OCI-LY7 (cell line): ENCODE measurements around the gene RHBDL1. TPM values are rescaled to one million over a fixed set of nuclear protein-coding genes. Genes with fewer than 3 reads are reported as not detected.

Experiments used
- BruUV-seq: library from RNA; stranded (reverse); fragments of 400-500 nt; replicated peaks from 2 replicates; lab custom pipeline; 2021; lab: Mats Ljungman, UMichigan
- CTCF ChIA-PET: fragments of 300-600 bp; sonication (Branson Sonifier 250); formaldehyde crosslinking; loops from one replicate; lab custom pipeline; 2022; ENCODE audit warnings: antibody characterized with exemption; ENCODE audit not compliant: unreplicated experiment; lab: Charles Lee
- POLR2A ChIA-PET: fragments of 300-600 bp; sonication (Branson Sonifier 250); formaldehyde crosslinking; loops from one replicate; lab custom pipeline; 2022; ENCODE audit warnings: antibody characterized with exemption; lab: Charles Lee
- DNase-seq: peaks from one replicate; pipeline ENCODE4 v3.0.0-alpha.2; 2015; ENCODE audit warnings: low spot score
- H2AFZ ChIP-seq: fragments of 200-600 bp; sonication (generic), shearing (Covaris generic); 2 replicates; pipeline ENCODE4 v1.6.1; 2014; ENCODE audit warnings: mild to moderate bottlenecking, antibody characterized with exemption, low read length, moderate library complexity
- H3K27ac ChIP-seq: fragments of 200-600 bp; sonication (generic); 2 replicates; pipeline ENCODE4 v1.5.1; 2014; ENCODE audit warnings: mixed run types, low read depth, mild to moderate bottlenecking, moderate library complexity, low read length, inconsistent platforms; ENCODE audit not compliant: poor library complexity, severe bottlenecking
- H3K36me3 ChIP-seq: fragments of 200-600 bp; sonication (generic); 2 replicates; pipeline ENCODE4 v1.6.1; 2014; ENCODE audit warnings: mild to moderate bottlenecking, antibody characterized with exemption, low read length, moderate library complexity, mixed read lengths; ENCODE audit not compliant: insufficient read depth
- H3K4me1 ChIP-seq: fragments of 200-600 bp; sonication (generic); 2 replicates; pipeline ENCODE4 v1.5.1; 2014; ENCODE audit warnings: mild to moderate bottlenecking, low read length; ENCODE audit not compliant: insufficient read depth, poor library complexity, severe bottlenecking
- H3K4me2 ChIP-seq: fragments of 200-600 bp; sonication (generic); 2 replicates; pipeline ENCODE4 v1.6.1; 2014; ENCODE audit warnings: mild to moderate bottlenecking, low read length
- H3K4me3 ChIP-seq: fragments of 200-600 bp; sonication (generic); 2 replicates; pipeline ENCODE4 v1.5.1; 2014; ENCODE audit warnings: mild to moderate bottlenecking, low read depth, low read length; ENCODE audit not compliant: poor library complexity, severe bottlenecking
- H3K79me2 ChIP-seq: fragments of 200-600 bp; sonication (generic); 2 replicates; pipeline ENCODE4 v1.6.1; 2016; ENCODE audit warnings: low read depth, mild to moderate bottlenecking, low read length, moderate library complexity, mixed read lengths; ENCODE audit not compliant: insufficient read depth
- H3K9me2 ChIP-seq: fragments of 200-600 bp; sonication (generic); 2 replicates; pipeline ENCODE4 v1.6.1; 2016; ENCODE audit warnings: mild to moderate bottlenecking, low read length, mixed read lengths; ENCODE audit not compliant: insufficient read depth
- H3K9me3 ChIP-seq: fragments of 200-600 bp; sonication (generic); 2 replicates; pipeline ENCODE4 v1.6.1; 2014; ENCODE audit warnings: mild to moderate bottlenecking, mixed run types, low read length, mixed read lengths
- H4K20me1 ChIP-seq: fragments of 200-600 bp; sonication (generic); 2 replicates; pipeline ENCODE4 v1.6.1; 2014; ENCODE audit warnings: mild to moderate bottlenecking, antibody characterized with exemption, low read length, moderate library complexity, mixed read lengths; ENCODE audit not compliant: insufficient read depth
- EZH2phosphoT487 ChIP-seq: fragments of 200-600 bp; sonication (generic); IDR thresholded peaks from 2 replicates; pipeline ENCODE4 v1.6.1; 2018; ENCODE audit warnings: low read depth, borderline replicate concordance, mild to moderate bottlenecking, mixed run types, antibody characterized with exemption, low read length, moderate library complexity, mixed read lengths
- intact Hi-C: fragments of 100-400 bp; cut with micrococcal nuclease; formaldehyde crosslinking; loops from one replicate; pipeline ENCODE4 v1.10.0; 2022; ENCODE audit not compliant: unreplicated experiment
- total RNA-seq, 2 experiments: library from RNA; depleted of rRNA in 1 of 2; stranded (reverse); fragments of >200 nt in 1 of 2; shearing (Covaris generic) in 1 of 2; gene quantifications; 2 replicates each; pipeline ENCODE4 v1.2.3, GENCODE V29; 2014 to 2022
- TF ChIP-seq, protein P1 (sequence below): fragments of 200-600 bp; sonication (generic); conservative IDR thresholded peaks from 2 replicates; pipeline ENCODE4 v1.5.1; 2014; ENCODE audit warnings: mild to moderate bottlenecking, antibody characterized with exemption, low read length, moderate library complexity, mixed read lengths

RHBDL1 gene
- total RNA-seq, 2 experiments from 2014 or later = 4.2 TPM

DNA sequence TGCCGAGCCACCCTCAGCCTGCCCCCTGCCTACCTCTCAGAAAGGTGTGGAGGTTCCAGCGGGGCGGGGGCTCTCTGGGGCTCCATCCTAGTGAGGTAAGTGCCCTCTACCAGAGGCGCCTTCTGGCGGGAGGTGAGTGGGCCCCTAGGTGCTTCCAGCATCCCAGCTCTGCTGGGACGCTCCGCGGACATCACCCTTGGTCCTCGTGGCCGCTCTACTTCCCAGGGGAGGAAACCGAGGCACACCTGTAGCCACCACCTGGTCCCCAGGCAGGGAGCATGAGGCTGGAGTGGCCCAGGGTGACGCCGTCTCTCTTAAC, 32.5 kb upstream of the RHBDL1 start:
- Histone ChIP-seq H3K4me2 (peak overlapping the region; percentile 89), H3K4me1 (peaks cover 44% of the 10 kb centered on the region), H3K27ac (peak overlapping the region; percentile 40), H3K79me2 (no peaks in the 10 kb centered on the region; the same call in 1 of the 2 replicates), H4K20me1 (no peaks in the 10 kb centered on the region), H3K9me2 (no peaks in the 10 kb centered on the region), H3K9me3 (no peaks in the 10 kb centered on the region), H3K36me3 (no peaks in the 10 kb centered on the region; the same call in 1 of the 2 replicates), H3K4me3 (peak overlapping the region; percentile 78), H2AFZ (no peak overlapping the region)
- no peak for DNase-seq
- ChIA-PET CTCF (no interaction called here), POLR2A (no interaction called here)
- intact Hi-C loops = no loop called here
- BruUV-seq = no TSS peak
- no peak for TF ChIP-seq EZH2phosphoT487
- TF ChIP-seq, protein P1, sequence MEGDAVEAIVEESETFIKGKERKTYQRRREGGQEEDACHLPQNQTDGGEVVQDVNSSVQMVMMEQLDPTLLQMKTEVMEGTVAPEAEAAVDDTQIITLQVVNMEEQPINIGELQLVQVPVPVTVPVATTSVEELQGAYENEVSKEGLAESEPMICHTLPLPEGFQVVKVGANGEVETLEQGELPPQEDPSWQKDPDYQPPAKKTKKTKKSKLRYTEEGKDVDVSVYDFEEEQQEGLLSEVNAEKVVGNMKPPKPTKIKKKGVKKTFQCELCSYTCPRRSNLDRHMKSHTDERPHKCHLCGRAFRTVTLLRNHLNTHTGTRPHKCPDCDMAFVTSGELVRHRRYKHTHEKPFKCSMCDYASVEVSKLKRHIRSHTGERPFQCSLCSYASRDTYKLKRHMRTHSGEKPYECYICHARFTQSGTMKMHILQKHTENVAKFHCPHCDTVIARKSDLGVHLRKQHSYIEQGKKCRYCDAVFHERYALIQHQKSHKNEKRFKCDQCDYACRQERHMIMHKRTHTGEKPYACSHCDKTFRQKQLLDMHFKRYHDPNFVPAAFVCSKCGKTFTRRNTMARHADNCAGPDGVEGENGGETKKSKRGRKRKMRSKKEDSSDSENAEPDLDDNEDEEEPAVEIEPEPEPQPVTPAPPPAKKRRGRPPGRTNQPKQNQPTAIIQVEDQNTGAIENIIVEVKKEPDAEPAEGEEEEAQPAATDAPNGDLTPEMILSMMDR = no peak

DNA sequence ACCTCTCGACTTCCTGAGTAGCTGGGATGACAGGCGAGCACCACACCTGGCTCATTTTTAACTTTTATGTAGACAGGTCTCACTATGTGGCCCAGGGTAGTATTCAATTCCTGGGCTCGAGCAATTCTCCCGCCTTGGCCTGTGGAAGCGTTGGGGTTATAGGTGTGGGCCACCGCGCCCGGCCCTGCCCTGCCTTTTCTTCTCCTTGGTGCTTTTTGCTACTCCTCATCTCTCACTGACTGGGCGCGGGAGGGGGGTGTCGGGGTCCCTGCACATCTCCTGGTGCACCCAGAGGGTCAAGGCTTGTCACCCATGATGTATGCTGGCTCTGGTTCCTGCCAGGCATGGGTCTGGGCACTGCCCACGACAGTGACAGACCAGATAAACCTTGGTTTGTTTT, 30.9 kb upstream of the RHBDL1 start:
- Histone ChIP-seq H3K4me2 (no peak overlapping the region), H3K9me2 (no peaks in the 10 kb centered on the region), H3K36me3 (no peaks in the 10 kb centered on the region; the same call in 1 of the 2 replicates), H3K4me1 (peaks cover 35% of the 10 kb centered on the region), H2AFZ (no peak overlapping the region), H3K4me3 (no peak overlapping the region), H3K27ac (no peak overlapping the region), H3K9me3 (no peaks in the 10 kb centered on the region), H3K79me2 (no peaks in the 10 kb centered on the region; the same call in 1 of the 2 replicates), H4K20me1 (no peaks in the 10 kb centered on the region)
- BruUV-seq = no TSS peak
- DNase-seq = no peak
- ChIA-PET POLR2A (no interaction called here), CTCF (no interaction called here)
- TF ChIP-seq EZH2phosphoT487 = no peak
- TF ChIP-seq, protein P1 = no peak
- intact Hi-C loops = no loop called here

DNA sequence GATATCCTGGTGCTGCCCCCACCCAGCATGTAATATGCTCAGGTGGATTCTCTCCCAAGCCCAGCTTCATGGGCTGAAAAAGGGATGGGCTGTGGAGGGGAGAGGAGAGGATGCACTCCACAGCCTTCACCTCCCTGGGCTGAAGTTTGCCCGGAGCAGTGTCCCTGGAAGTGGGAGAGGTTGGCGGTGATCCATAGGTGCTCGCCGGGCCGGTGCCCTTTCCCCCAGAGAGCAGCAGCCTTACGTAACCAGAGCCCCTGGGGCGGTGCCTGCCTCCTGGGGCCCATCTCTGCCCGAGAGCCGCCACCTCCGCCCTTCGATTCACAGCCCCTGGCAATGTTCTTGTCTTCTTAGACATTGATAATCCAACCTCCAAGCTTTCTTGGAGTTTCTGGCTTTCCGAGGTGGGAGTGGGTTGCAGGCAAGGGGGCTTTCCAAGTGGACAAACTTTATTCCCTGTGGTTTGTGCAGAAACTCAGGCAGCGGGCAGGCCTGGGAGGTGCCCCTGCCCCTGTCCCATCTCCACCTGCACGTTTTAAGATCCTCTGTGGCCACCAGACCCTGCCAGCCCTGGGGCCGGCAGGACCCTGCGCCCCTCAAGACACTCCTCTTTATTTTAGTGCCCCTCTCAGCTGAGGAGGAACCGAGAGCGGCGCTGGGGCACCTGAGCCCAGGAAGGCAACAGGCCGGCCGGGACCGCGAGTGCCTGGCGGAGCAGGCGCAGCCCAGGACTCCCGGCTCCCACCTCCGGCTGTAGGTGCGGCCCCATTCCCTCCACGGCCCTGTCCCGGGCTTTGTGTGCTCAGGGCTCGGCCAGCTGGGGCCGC, 29.4 kb upstream of the RHBDL1 start:
- POLR2A ChIA-PET = no interaction called here

More for the DNA sequence above, 29.4 kb upstream of the RHBDL1 start:
- Histone ChIP-seq H3K4me2 (no peak overlapping the region), H3K4me3 (no peak overlapping the region), H3K27ac (no peak overlapping the region), H3K9me3 (no peaks in the 10 kb centered on the region), H4K20me1 (no peaks in the 10 kb centered on the region), H3K9me2 (no peaks in the 10 kb centered on the region), H3K36me3 (no peaks in the 10 kb centered on the region; the same call in 1 of the 2 replicates), H2AFZ (no peak overlapping the region), H3K4me1 (peaks cover 37% of the 10 kb centered on the region), H3K79me2 (peaks cover 4% of the 10 kb centered on the region; the same call in 1 of the 2 replicates)
- intact Hi-C loops = no loop called here
- BruUV-seq = no TSS peak
- DNase-seq = no peak
- TF ChIP-seq, protein P1 = no peak
- TF ChIP-seq EZH2phosphoT487 = no peak
- CTCF ChIA-PET = no interaction called here
